Measurements from ENCODE around the gene ANO6. TPM values are rescaled to one million over a fixed set of nuclear protein-coding genes. Genes with fewer than 3 reads are reported as not detected.
A peak's percentile ranks its signal among the peaks of the same experiment; 100 is the strongest.

ANO6 gene
- total RNA-seq, 1 experiment from 2014 or later = 59.3 TPM

DNA sequence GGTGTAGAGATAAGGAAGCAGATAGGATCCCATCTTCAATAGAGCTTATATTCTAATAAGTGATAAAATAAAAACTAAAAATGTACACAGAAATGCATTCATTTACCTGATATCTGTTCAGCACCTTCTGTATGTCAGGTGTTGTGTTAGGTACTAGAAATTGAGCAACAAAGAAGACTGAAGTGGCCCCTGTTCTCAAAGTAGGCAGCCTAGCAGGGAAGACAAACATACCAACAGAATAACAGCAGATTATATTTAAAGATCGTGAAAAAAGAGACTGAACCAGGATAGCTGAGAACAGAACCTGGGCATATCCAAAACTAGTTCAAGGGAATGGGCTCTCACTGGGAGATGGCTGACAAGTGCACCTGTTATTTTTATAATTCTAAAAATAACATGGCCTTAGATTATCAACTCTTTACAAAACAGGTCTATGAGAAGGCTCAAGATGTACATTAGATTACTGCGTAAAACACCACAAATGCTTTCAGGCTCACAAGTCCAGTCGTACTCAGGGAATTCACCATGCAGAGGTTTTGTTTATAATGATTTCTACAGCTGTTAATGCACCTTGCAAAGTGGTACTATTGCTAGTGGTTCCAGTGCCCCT lies 16.4 kb downstream of the ANO6 start:
- ChIA-PET POLR2A (ENCODE audit: low non-redundant PET) (no interaction called here), CTCF (no interaction called here)
- H3K27ac ChIP-seq (ENCODE audit: low read depth, low read length, poor library complexity, severe bottlenecking) = peak overlapping the region; percentile 75
- H3K4me3 ChIP-seq (ENCODE audit: low read depth, low read length, poor library complexity, severe bottlenecking) = no peak overlapping the region
- H3K27me3 ChIP-seq (replicated peaks; ENCODE audit: insufficient read depth, low read depth, low read length, poor library complexity) = no peaks in the 10 kb centered on the region
- DNase-seq (ENCODE audit: low spot score) = no peak
- H3K36me3 ChIP-seq (ENCODE audit: insufficient read depth, low read length, poor library complexity, severe bottlenecking) = no peaks in the 10 kb centered on the region
- intact Hi-C loops (cut with micrococcal nuclease; ENCODE audit: unreplicated experiment) = no loop called here
- H3K9me3 ChIP-seq (ENCODE audit: low read depth, low read length, poor library complexity, severe bottlenecking) = no peaks in the 10 kb centered on the region
- H3K4me1 ChIP-seq (ENCODE audit: insufficient read depth, low read length, poor library complexity, severe bottlenecking) = peaks cover 61% of the 10 kb centered on the region
- no TSS peak for BruUV-seq (replicated peaks)
- TF ChIP-seq, protein P1, sequence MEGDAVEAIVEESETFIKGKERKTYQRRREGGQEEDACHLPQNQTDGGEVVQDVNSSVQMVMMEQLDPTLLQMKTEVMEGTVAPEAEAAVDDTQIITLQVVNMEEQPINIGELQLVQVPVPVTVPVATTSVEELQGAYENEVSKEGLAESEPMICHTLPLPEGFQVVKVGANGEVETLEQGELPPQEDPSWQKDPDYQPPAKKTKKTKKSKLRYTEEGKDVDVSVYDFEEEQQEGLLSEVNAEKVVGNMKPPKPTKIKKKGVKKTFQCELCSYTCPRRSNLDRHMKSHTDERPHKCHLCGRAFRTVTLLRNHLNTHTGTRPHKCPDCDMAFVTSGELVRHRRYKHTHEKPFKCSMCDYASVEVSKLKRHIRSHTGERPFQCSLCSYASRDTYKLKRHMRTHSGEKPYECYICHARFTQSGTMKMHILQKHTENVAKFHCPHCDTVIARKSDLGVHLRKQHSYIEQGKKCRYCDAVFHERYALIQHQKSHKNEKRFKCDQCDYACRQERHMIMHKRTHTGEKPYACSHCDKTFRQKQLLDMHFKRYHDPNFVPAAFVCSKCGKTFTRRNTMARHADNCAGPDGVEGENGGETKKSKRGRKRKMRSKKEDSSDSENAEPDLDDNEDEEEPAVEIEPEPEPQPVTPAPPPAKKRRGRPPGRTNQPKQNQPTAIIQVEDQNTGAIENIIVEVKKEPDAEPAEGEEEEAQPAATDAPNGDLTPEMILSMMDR (conservative IDR thresholded peaks at IDR 0.05; ENCODE audit: low read depth, low read length) = no peak
- TF ChIP-seq EZH2 (IDR thresholded peaks at IDR 0.05; ENCODE audit: borderline replicate concordance, low read depth, low read length, poor library complexity, severe bottlenecking) = no peak

DNA sequence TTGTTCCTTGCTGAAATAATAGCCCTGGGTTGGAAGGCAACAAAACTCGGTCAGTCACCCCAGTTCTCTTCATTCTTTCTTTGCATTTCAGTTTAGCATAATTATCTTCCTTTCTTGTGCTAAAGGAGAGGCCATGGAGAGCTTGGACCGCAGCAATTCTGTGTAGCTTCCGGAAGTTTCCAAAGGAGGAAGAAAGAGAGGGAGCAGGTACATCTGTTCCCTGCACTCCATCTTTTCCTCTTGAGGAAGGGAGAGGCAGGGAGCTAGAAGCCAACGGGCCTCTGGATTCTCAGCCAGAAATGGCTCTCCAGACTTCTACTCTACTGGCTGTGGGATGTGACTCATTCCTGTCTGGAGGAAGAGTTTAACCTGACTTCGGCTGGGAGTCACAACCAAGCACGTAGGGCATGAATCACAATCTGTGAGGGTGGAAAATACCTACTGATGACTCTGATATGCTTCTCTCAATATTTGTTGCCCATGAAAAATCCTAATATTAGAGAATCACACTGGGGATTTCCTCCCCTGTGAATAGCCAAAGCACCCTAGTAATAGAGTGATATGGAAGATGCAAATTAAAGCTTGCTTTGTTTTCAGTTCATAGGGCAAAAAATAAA lies 17.0 kb downstream of the ANO6 start:
- intact Hi-C loops (cut with micrococcal nuclease; ENCODE audit: unreplicated experiment) = no loop called here
- Histone ChIP-seq H3K4me3 (ENCODE audit: low read depth, low read length, poor library complexity, severe bottlenecking) (no peak overlapping the region), H3K9me3 (ENCODE audit: low read depth, low read length, poor library complexity, severe bottlenecking) (no peaks in the 10 kb centered on the region), H3K27me3 (replicated peaks; ENCODE audit: insufficient read depth, low read depth, low read length, poor library complexity) (no peaks in the 10 kb centered on the region), H3K36me3 (ENCODE audit: insufficient read depth, low read length, poor library complexity, severe bottlenecking) (no peaks in the 10 kb centered on the region), H3K27ac (ENCODE audit: low read depth, low read length, poor library complexity, severe bottlenecking) (peak overlapping the region; percentile 75), H3K4me1 (ENCODE audit: insufficient read depth, low read length, poor library complexity, severe bottlenecking) (peaks cover 55% of the 10 kb centered on the region)
- BruUV-seq (replicated peaks) = no TSS peak
- POLR2A ChIA-PET (ENCODE audit: low non-redundant PET) = no interaction called here
- CTCF ChIA-PET = no interaction called here
- TF ChIP-seq, protein P1 (conservative IDR thresholded peaks at IDR 0.05; ENCODE audit: low read depth, low read length) = no peak
- no peak for TF ChIP-seq EZH2 (IDR thresholded peaks at IDR 0.05; ENCODE audit: borderline replicate concordance, low read depth, low read length, poor library complexity, severe bottlenecking)
- peak; percentile 69 for DNase-seq (ENCODE audit: low spot score)

DNA sequence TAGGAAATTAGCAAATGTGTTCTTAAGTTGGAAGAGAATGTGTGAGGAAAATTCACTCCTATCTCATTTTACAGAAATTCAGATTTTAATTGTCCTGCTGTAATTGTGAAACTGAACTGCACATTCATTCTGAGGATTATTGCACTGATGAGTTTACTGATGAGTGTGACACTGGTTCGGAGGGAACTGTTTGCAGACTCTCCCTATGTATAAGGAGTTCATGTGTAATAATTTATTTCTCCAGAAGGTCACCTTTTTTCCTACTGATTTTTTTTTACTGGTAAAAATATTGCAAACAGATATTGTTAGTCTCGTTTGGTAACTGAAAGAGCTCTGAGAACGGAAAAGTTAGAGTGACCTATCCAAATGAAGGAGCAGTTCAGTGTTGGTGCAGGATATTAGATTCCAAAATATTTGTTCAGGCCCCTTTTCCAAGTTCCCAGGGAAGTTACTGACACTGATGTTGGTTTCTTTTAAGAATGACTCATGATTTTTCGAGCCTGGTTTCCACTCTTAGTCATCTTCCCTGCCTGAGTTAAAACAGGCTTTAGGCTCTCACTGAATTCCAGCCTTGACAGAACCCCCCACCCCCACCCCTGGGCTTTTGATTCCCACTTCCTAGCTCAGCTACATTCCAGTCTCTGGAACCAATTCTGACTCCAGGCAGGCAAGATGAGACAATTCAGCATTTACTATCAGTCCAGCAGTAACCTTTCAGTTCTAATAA lies 18.4 kb downstream of the ANO6 start:
- peak; percentile 85 for DNase-seq (ENCODE audit: low spot score)
- no peaks in the 10 kb centered on the region for H3K27me3 ChIP-seq (replicated peaks; ENCODE audit: insufficient read depth, low read depth, low read length, poor library complexity)
- H3K9me3 ChIP-seq (ENCODE audit: low read depth, low read length, poor library complexity, severe bottlenecking) = no peaks in the 10 kb centered on the region
- ChIA-PET POLR2A (ENCODE audit: low non-redundant PET) (no interaction called here), CTCF (no interaction called here)
- H3K4me1 ChIP-seq (ENCODE audit: insufficient read depth, low read length, poor library complexity, severe bottlenecking) = peaks cover 53% of the 10 kb centered on the region
- no peaks in the 10 kb centered on the region for H3K36me3 ChIP-seq (ENCODE audit: insufficient read depth, low read length, poor library complexity, severe bottlenecking)
- peak overlapping the region; percentile 75 for H3K27ac ChIP-seq (ENCODE audit: low read depth, low read length, poor library complexity, severe bottlenecking)
- no peak overlapping the region for H3K4me3 ChIP-seq (ENCODE audit: low read depth, low read length, poor library complexity, severe bottlenecking)
- intact Hi-C loops (cut with micrococcal nuclease; ENCODE audit: unreplicated experiment) = loop anchor here (2.0 kb wide), 1 partner anchor 14 kb away; no protein-coding TSS in a partner anchor
- no TSS peak for BruUV-seq (replicated peaks)
- TF ChIP-seq, protein P1 (conservative IDR thresholded peaks at IDR 0.05; ENCODE audit: low read depth, low read length) = no peak
- TF ChIP-seq EZH2 (IDR thresholded peaks at IDR 0.05; ENCODE audit: borderline replicate concordance, low read depth, low read length, poor library complexity, severe bottlenecking) = no peak
